ENCODE results near the gene AKAP11.

DNA sequence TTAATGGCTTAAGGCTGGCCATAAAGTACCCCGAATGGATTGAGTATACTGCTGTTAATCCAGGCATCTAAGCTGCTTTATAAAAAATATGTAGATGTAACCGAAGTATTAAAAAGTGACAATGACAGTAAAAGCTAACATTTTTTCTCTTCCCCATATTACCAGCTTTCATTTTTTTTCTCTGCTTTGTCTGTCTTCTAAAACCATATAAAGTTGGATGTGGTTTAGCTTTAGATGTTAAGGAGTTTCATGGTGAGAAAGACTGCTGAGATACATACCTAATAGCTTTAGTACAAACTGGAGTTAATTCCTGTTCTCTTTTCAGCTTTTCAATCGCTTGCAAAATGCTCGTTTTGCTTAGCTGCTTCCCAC, 838 bp downstream of the AKAP11 start:
- TF ChIP-seq EZH2 (IDR thresholded peaks at IDR 0.05; ENCODE audit: borderline replicate concordance, low read depth, low read length, severe bottlenecking), result no peak
- TF ChIP-seq, protein P1, sequence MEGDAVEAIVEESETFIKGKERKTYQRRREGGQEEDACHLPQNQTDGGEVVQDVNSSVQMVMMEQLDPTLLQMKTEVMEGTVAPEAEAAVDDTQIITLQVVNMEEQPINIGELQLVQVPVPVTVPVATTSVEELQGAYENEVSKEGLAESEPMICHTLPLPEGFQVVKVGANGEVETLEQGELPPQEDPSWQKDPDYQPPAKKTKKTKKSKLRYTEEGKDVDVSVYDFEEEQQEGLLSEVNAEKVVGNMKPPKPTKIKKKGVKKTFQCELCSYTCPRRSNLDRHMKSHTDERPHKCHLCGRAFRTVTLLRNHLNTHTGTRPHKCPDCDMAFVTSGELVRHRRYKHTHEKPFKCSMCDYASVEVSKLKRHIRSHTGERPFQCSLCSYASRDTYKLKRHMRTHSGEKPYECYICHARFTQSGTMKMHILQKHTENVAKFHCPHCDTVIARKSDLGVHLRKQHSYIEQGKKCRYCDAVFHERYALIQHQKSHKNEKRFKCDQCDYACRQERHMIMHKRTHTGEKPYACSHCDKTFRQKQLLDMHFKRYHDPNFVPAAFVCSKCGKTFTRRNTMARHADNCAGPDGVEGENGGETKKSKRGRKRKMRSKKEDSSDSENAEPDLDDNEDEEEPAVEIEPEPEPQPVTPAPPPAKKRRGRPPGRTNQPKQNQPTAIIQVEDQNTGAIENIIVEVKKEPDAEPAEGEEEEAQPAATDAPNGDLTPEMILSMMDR (IDR thresholded peaks at IDR 0.05; ENCODE audit: borderline replicate concordance, extremely low read depth, low read length, poor library complexity, severe bottlenecking), result no peak

All from DND-41 (cell line).